ENCODE results near the gene PSEN2. TPM values are rescaled to one million over a fixed set of nuclear protein-coding genes. Genes with fewer than 3 reads are reported as not detected.

The PSEN2 gene
- total and polyA plus RNA-seq, 10 of the 15 experiments (the other 5 are each of a cell fraction or from before 2014, with no cell fraction given): 0.90 to 13.3 (median 7.0) TPM

DNA sequence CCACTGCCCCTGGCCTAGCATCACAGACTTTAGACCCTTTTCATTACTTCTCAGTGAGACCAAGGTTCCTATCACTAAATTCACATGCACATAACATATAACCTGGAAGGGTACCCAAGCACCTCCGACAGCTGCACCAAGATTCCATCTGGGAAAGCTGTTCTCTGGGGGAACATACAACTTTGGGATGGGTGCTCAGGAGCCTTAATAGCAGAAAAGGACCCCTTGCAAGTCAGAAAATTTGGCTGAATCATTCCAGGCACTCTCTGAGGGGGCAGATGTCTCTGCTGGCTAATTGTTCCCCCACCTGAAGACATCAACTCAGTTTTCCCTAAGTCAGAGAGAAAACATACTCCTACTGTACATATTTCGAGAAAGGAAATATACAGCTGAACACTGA, 41.3 kb upstream of the PSEN2 start:
- CTCF ChIA-PET: interaction anchor here (1.0 to 6.9 kb wide), 15 partner anchors 10 to 202 kb away, joined by 3 to 112 read pairs (median 4); no protein-coding TSS in a partner anchor
- WGBS (ENCODE audit: insufficient coverage, insufficient replicate concordance, low lambda C conversion rate, missing lambda C conversion rate): 44% methylated on average over 2 of the region's 2 CpGs
- Histone ChIP-seq H3K4me1 (ENCODE audit: control insufficient read depth, insufficient read depth, low read length) (peaks cover 27% of the 10 kb centered on the region), H3K79me2 (ENCODE audit: control insufficient read depth, insufficient read depth, low read length) (no peaks in the 10 kb centered on the region), H3K9ac (ENCODE audit: control insufficient read depth, insufficient read depth, low read length) (no peak overlapping the region), H3K4me2 (ENCODE audit: control insufficient read depth, insufficient read depth) (no peak overlapping the region), H3K9me3 (replicated peaks; ENCODE audit: control insufficient read depth, insufficient read depth, low read length) (no peaks in the 10 kb centered on the region; the same call in 2 of the 3 replicates), H3K36me3 (ENCODE audit: control insufficient read depth in 2 of 2, insufficient read depth in 2 of 2, low read length in 1 of 2) (no peaks in the 10 kb centered on the region), H2AFZ (ENCODE audit: control insufficient read depth, low read depth, low read length) (no peak overlapping the region), H3K27ac (ENCODE audit: control insufficient read depth, insufficient read depth) (no peak overlapping the region), H3K27me3 (replicated peaks in 1 of 2; ENCODE audit: control insufficient read depth in 2 of 2, insufficient read depth in 2 of 2, low read length in 1 of 2) (no peaks in the 10 kb centered on the region), H3K4me3 (no peak overlapping the region), H4K20me1 (ENCODE audit: control insufficient read depth, insufficient read depth) (no peaks in the 10 kb centered on the region)
- POLR2A ChIA-PET: interaction anchor here (0.7 to 0.9 kb wide), 3 partner anchors 58 to 196 kb away, joined by 3 to 5 read pairs (median 3); no protein-coding TSS in a partner anchor
- TF ChIP-seq, protein P1, sequence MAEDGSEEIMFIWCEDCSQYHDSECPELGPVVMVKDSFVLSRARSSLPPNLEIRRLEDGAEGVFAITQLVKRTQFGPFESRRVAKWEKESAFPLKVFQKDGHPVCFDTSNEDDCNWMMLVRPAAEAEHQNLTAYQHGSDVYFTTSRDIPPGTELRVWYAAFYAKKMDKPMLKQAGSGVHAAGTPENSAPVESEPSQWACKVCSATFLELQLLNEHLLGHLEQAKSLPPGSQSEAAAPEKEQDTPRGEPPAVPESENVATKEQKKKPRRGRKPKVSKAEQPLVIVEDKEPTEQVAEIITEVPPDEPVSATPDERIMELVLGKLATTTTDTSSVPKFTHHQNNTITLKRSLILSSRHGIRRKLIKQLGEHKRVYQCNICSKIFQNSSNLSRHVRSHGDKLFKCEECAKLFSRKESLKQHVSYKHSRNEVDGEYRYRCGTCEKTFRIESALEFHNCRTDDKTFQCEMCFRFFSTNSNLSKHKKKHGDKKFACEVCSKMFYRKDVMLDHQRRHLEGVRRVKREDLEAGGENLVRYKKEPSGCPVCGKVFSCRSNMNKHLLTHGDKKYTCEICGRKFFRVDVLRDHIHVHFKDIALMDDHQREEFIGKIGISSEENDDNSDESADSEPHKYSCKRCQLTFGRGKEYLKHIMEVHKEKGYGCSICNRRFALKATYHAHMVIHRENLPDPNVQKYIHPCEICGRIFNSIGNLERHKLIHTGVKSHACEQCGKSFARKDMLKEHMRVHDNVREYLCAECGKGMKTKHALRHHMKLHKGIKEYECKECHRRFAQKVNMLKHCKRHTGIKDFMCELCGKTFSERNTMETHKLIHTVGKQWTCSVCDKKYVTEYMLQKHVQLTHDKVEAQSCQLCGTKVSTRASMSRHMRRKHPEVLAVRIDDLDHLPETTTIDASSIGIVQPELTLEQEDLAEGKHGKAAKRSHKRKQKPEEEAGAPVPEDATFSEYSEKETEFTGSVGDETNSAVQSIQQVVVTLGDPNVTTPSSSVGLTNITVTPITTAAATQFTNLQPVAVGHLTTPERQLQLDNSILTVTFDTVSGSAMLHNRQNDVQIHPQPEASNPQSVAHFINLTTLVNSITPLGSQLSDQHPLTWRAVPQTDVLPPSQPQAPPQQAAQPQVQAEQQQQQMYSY (CRISPR knock-in tag; IDR thresholded peaks at IDR 0.05): no peak
- TF ChIP-seq TARDBP (IDR thresholded peaks at IDR 0.05; ENCODE audit: borderline replicate concordance) (no peak), TCF3 (IDR thresholded peaks at IDR 0.05; ENCODE audit: borderline replicate concordance, insufficient read depth, low read depth, low read length) (no peak)
- FAIRE-seq (no peak), DNase-seq (ENCODE audit: low read depth, low spot score) (no peak), ATAC-seq (no peak)
- RAD21 ChIA-PET (ENCODE audit: unreplicated experiment): interaction anchor here (1.2 to 4.3 kb wide), 4 partner anchors 111 to 203 kb away, joined by 3 to 34 read pairs (median 13); partner anchors contain the start of gene COQ8A
- SMC1A ChIA-PET (ENCODE audit: uncharacterized antibody, unreplicated experiment): interaction anchor here (0.5 to 7.7 kb wide), 16 partner anchors 43 to 437 kb away, joined by 3 to 86 read pairs (median 4); no protein-coding TSS in a partner anchor
- BruUV-seq (replicated peaks): no TSS peak
- intact Hi-C loops (cut with micrococcal nuclease; ENCODE audit: unreplicated experiment) (loop anchor here (2.0 to 5.0 kb wide), 4 partner anchors 57 to 282 kb away; partner anchors contain the start of gene STUM), in situ Hi-C loops (cut with MboI) (loop anchor here (5.0 to 10.0 kb wide), 2 partner anchors 94 to 197 kb away; partner anchors contain the start of gene ITPKB)

All from GM12878 (cell line).